Measurements from ENCODE around the gene SHD.

DNA sequence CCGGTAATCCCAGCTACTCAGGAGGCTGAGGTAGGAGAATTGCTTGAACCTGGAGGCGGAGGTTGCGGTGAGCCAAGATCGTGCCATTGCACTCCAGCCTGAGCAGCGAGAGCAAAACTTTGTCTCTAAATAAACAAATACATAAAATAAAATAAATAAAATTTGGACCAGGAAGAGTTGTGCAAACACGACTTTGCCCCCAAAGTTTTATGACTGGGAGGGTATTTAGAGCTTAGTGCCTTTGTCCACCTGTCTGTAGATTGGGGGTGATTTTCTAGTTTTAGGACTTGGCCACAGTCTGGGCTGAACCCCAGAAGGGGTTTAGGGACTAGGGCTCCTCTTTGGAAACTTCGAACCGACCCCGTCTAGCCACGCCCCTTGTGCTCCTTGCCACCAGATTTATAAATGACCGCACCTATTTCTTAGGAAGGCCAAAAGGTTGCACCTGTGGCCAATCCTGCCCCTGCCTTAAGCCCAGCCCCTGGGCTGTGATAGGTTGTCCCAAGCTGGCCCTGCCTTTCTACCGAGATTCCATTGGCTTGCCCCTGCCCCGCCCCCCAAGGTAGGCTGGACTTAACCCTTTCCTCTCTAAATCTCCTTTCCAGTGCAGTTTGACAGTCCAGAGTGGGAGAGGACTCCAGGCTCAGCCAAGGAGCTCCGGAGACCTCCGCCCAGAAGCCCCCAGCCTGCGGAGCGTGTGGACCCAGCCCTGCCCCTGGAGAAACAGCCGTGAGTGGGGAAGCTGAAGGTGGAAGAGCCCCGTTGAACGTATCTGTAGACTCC, 5.3 kb downstream of the SHD start:
- TF ChIP-seq, protein P1, sequence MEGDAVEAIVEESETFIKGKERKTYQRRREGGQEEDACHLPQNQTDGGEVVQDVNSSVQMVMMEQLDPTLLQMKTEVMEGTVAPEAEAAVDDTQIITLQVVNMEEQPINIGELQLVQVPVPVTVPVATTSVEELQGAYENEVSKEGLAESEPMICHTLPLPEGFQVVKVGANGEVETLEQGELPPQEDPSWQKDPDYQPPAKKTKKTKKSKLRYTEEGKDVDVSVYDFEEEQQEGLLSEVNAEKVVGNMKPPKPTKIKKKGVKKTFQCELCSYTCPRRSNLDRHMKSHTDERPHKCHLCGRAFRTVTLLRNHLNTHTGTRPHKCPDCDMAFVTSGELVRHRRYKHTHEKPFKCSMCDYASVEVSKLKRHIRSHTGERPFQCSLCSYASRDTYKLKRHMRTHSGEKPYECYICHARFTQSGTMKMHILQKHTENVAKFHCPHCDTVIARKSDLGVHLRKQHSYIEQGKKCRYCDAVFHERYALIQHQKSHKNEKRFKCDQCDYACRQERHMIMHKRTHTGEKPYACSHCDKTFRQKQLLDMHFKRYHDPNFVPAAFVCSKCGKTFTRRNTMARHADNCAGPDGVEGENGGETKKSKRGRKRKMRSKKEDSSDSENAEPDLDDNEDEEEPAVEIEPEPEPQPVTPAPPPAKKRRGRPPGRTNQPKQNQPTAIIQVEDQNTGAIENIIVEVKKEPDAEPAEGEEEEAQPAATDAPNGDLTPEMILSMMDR (IDR thresholded peaks at IDR 0.05 in 2 of 3, conservative IDR thresholded peaks at IDR 0.05 in 1 of 3; ENCODE audit: insufficient read depth in 2 of 3, low read depth in 1 of 3, low read length in 3 of 3): no peak
- TF ChIP-seq ZC3H11A (IDR thresholded peaks at IDR 0.05; ENCODE audit: low read depth, low read length) (no peak), IRF2 (CRISPR knock-in tag; IDR thresholded peaks at IDR 0.05) (no peak), PURB (CRISPR knock-in tag; IDR thresholded peaks at IDR 0.05; ENCODE audit: low read depth) (no peak), SIN3A (IDR thresholded peaks at IDR 0.05; ENCODE audit: borderline replicate concordance in 2 of 2, control insufficient read depth in 1 of 2, low read depth in 2 of 2, low read length in 2 of 2) (no peak), LARP7 (IDR thresholded peaks at IDR 0.05) (no peak), MYC (IDR thresholded peaks at IDR 0.05; ENCODE audit: low read depth, low read length) (no peak), MYC (CRISPR knock-in tag; IDR thresholded peaks at IDR 0.05; ENCODE audit: borderline replicate concordance, low read depth) (no peak), STAG1 (CRISPR knock-in tag; IDR thresholded peaks at IDR 0.05; ENCODE audit: borderline replicate concordance) (no peak), SAP30 (IDR thresholded peaks at IDR 0.05; ENCODE audit: borderline replicate concordance, insufficient read depth, low read depth, low read length, poor library complexity, severe bottlenecking) (no peak), ZZZ3 (IDR thresholded peaks at IDR 0.05) (no peak)
- TF ChIP-seq, protein P2, sequence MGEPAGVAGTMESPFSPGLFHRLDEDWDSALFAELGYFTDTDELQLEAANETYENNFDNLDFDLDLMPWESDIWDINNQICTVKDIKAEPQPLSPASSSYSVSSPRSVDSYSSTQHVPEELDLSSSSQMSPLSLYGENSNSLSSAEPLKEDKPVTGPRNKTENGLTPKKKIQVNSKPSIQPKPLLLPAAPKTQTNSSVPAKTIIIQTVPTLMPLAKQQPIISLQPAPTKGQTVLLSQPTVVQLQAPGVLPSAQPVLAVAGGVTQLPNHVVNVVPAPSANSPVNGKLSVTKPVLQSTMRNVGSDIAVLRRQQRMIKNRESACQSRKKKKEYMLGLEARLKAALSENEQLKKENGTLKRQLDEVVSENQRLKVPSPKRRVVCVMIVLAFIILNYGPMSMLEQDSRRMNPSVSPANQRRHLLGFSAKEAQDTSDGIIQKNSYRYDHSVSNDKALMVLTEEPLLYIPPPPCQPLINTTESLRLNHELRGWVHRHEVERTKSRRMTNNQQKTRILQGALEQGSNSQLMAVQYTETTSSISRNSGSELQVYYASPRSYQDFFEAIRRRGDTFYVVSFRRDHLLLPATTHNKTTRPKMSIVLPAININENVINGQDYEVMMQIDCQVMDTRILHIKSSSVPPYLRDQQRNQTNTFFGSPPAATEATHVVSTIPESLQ (CRISPR knock-in tag; IDR thresholded peaks at IDR 0.05): no peak
- TF ChIP-seq, protein P3, sequence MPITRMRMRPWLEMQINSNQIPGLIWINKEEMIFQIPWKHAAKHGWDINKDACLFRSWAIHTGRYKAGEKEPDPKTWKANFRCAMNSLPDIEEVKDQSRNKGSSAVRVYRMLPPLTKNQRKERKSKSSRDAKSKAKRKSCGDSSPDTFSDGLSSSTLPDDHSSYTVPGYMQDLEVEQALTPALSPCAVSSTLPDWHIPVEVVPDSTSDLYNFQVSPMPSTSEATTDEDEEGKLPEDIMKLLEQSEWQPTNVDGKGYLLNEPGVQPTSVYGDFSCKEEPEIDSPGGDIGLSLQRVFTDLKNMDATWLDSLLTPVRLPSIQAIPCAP (CRISPR knock-in tag; IDR thresholded peaks at IDR 0.05; ENCODE audit: borderline replicate concordance): no peak
